AG04449 (cell line): Measurements from ENCODE around the gene UBN1.

Source experiments
- CTCF ChIA-PET: fragments of 350-600 bp; formaldehyde crosslinking; extraction: SDS; loops from one replicate; lab custom pipeline; 2021; ENCODE audit warnings: antibody characterized with exemption; lab: Yijun Ruan, JAX
- POLR2A ChIA-PET: fragments of 400-600, 350-600 bp; formaldehyde crosslinking; extraction: SDS; loops from one replicate; lab custom pipeline; 2020; ENCODE audit warnings: antibody characterized with exemption, inconsistent platforms; lab: Yijun Ruan, JAX
- DNase-seq: peaks from one replicate; pipeline ENCODE4 v3.0.0-alpha.2; 2010; ENCODE audit warnings: low read depth, low spot score
- H3K4me3 ChIP-seq: 2 replicates; pipeline ENCODE4 v1.5.1; 2011; ENCODE audit warnings: low read depth, mild to moderate bottlenecking, control low read depth, low read length
- TF ChIP-seq, protein P1 (sequence below): IDR thresholded peaks from one replicate; pipeline ENCODE4 v1.5.1; 2011; ENCODE audit warnings: mild to moderate bottlenecking, moderate library complexity, low read length, control low read depth, inconsistent platforms; ENCODE audit not compliant: insufficient read depth; ENCODE audit errors: missing control alignments

Gene UBN1

DNA sequence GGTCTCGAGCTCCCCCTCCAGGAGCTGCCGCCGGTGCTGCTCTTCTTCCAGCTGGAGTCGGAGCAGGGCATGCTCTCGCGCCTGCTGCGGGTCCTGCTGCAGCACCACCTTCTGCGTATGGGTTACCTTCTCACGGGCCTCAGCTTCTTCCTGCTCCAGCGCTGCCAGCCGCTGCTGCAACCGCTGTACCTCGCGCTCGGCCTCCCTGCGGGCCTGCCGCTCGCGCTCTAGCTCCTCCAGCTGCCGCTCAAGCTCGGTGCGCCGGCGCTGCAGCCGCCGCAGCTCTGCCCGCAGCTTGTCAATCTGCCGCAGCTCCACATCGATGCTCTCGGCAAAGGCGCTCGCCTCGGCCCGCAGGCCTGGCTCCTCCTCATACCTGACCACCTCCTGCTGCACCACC lies 36.9 kb downstream of the UBN1 start:
- TF ChIP-seq, protein P1, sequence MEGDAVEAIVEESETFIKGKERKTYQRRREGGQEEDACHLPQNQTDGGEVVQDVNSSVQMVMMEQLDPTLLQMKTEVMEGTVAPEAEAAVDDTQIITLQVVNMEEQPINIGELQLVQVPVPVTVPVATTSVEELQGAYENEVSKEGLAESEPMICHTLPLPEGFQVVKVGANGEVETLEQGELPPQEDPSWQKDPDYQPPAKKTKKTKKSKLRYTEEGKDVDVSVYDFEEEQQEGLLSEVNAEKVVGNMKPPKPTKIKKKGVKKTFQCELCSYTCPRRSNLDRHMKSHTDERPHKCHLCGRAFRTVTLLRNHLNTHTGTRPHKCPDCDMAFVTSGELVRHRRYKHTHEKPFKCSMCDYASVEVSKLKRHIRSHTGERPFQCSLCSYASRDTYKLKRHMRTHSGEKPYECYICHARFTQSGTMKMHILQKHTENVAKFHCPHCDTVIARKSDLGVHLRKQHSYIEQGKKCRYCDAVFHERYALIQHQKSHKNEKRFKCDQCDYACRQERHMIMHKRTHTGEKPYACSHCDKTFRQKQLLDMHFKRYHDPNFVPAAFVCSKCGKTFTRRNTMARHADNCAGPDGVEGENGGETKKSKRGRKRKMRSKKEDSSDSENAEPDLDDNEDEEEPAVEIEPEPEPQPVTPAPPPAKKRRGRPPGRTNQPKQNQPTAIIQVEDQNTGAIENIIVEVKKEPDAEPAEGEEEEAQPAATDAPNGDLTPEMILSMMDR, result no peak
- ChIA-PET POLR2A (no interaction called here), CTCF (interaction anchor here (1.3 to 2.1 kb wide), 2 partner anchors 37 to 72 kb away, joined by 3 to 8 read pairs; partner anchors contain the start of genes GLYR1 and UBN1)
- no peak for DNase-seq
- H3K4me3 ChIP-seq, result no peak overlapping the region

DNA sequence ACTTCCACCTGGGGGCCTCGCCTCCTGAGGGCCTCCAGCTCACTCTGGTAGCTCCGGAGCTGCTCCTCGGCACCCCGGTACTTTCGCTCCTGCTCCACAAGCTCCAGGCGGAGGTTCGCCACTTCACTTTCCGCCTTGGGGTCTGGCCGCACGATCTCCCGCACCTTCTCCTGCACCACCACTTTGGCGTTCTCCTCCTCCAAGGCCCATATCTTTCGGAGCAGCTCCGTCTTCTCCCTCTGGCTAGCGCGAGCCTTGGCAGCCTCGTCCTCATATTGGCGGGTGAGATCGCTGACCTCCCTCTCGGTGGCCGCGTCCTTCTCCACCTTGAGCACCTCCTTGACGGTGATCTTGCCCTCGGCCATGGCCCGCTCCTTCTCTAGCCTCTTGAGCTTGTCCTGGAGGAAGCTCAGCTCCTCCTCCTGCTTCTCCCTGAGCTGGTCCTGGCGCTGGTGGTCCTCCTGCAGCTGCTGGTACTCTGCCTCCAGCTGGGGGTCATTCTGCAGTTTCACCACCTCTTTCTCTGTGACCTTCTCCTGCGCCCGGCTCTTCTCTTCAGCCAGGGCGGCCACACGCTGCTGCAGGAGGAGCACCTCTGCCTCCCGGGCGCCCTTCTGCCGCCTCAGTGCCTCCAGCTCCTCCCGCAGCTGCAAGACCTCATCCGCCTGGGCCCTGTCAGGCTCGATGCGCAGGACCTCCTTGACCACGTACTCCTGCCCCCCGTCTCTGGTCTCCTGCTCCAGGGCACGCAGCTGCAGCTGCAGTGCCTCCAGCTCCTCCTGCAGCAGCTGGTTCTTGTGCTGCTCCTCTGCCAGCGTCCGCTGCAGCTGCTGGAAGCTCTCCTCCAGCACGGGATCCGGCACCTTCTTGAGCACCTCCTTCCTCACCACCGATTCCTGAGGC lies 37.9 kb downstream of the UBN1 start:
- no peak overlapping the region for H3K4me3 ChIP-seq
- TF ChIP-seq, protein P1, result no peak
- ChIA-PET CTCF (interaction anchor here (2.1 kb wide), 1 partner anchor 71 kb away, joined by 8 read pairs; no protein-coding TSS in a partner anchor), POLR2A (no interaction called here)
- no peak for DNase-seq

DNA sequence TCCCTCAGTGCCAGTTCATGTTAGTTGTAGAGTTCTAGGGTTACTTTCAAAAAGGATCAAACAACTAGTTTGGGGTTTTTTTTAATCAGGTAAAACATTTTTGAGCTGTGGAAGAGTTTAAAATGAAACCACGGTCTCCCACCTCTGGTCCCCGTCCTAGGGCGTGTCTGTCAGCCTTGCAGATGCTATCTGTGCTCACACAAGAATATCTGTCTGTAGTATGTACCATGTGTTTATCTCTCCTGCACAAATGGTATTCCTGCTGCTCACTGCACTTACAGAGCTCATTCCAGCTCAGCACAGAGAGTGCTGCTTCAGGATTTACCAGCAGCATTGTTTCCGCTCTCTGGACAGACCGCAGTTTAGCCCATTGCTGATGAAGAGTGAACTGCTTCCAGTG lies 38.9 kb downstream of the UBN1 start:
- ChIA-PET CTCF (no interaction called here), POLR2A (no interaction called here)
- no peak overlapping the region for H3K4me3 ChIP-seq
- DNase-seq, result no peak
- TF ChIP-seq, protein P1, result no peak

DNA sequence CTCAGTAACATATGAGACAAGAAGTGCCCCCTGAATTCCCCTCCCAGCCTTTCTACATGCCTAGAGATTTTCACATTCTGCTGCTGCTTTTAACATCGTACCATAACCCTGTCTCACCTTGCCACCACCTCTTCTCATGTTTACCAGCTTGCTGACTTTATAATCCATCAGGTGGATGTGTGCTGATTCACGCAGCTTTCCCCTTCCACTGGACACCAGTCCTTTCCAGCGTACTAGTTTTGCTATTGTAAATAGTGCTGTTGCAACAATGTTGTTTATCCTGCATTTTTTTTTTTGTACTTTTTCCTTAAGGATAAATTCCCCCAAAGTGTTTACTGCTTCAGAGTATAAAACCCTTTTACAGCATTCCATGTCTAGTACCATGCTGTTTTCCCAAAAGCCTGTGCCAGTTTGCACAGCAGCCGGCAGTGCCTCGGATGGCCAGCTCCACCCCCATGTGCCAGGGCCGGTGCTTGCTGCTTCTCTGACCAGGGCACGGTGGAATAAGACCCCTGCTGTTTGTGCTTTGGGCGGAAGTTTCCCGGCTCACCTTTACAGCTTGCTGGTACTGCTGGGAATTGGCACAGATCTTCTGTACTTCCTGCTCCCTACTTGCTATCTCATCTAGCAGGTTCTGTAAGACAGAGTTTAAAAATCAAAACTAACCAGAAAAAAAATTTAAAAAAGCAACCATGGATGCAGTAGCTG lies 41.3 kb downstream of the UBN1 start:
- ChIA-PET POLR2A (no interaction called here), CTCF (interaction anchor here (1.0 kb wide), 1 partner anchor 24 kb away, joined by 3 read pairs; no protein-coding TSS in a partner anchor)
- TF ChIP-seq, protein P1, result no peak
- DNase-seq, result no peak
- no peak overlapping the region for H3K4me3 ChIP-seq

GRCh38 chr16:4890026-4890425 lies 42.7 kb downstream of the UBN1 start:
- DNase-seq, result no peak
- TF ChIP-seq, protein P1, result no peak
- no peak overlapping the region for H3K4me3 ChIP-seq
- CTCF ChIA-PET, result interaction anchor here (1.5 kb wide), 1 partner anchor 66 kb away, joined by 4 read pairs; no protein-coding TSS in a partner anchor
- POLR2A ChIA-PET, result interaction anchor here (0.5 kb wide), 1 partner anchor 48 kb away, joined by 3 read pairs; no protein-coding TSS in a partner anchor
